ENCODE data around the gene OXER1.

OXER1 gene

GRCh38 chr2:42764096-42764495 lies at the start of gene OXER1:
Gene OXER1 (minus strand): TSS chr2:42764135. CDS start chr2:42764062, 73 bp downstream.
- no peak for DNase-seq (ENCODE audit: low read depth)
- TF ChIP-seq CTCF (IDR thresholded peaks at IDR 0.05; ENCODE audit: insufficient read depth, low read depth, low read length, missing control alignments): no peak
- H3K4me3 ChIP-seq (ENCODE audit: low read length): no peak within 1 kb of the TSS

- H3K4me3 ChIP-seq (ENCODE audit: low read length): no peak overlapping the region
- peak; percentile 77 for TF ChIP-seq CTCF (IDR thresholded peaks at IDR 0.05; ENCODE audit: insufficient read depth, low read depth, low read length, missing control alignments)
- peak; percentile 56 for DNase-seq (ENCODE audit: low read depth)
Observed at GRCh38 chr2:42812899-42813479, 49.1 kb upstream of the OXER1 start.

- TF ChIP-seq CTCF (IDR thresholded peaks at IDR 0.05; ENCODE audit: insufficient read depth, low read depth, low read length, missing control alignments): no peak
- H3K4me3 ChIP-seq (ENCODE audit: low read length): peak overlapping the region; percentile 64
- DNase-seq (ENCODE audit: low read depth): no peak
Observed at GRCh38 chr2:42810971-42811811, 47.3 kb upstream of the OXER1 start.

- peak; percentile 4 for TF ChIP-seq CTCF (IDR thresholded peaks at IDR 0.05; ENCODE audit: insufficient read depth, low read depth, low read length, missing control alignments)
- H3K4me3 ChIP-seq (ENCODE audit: low read length): peak overlapping the region; percentile 64
- peak; percentile 94 for DNase-seq (ENCODE audit: low read depth)
Observed at GRCh38 chr2:42810121-42810970, 46.4 kb upstream of the OXER1 start.

- TF ChIP-seq CTCF (IDR thresholded peaks at IDR 0.05; ENCODE audit: insufficient read depth, low read depth, low read length, missing control alignments): peak; percentile 30
- peak overlapping the region; percentile 43 for H3K4me3 ChIP-seq (ENCODE audit: low read length)
- DNase-seq (ENCODE audit: low read depth): peak; percentile 72
Observed at GRCh38 chr2:42809819-42810120, 45.8 kb upstream of the OXER1 start.

GRCh38 chr2:42809131-42809818 lies 45.3 kb upstream of the OXER1 start:
- TF ChIP-seq CTCF (IDR thresholded peaks at IDR 0.05; ENCODE audit: insufficient read depth, low read depth, low read length, missing control alignments): no peak
- peak overlapping the region; percentile 43 for H3K4me3 ChIP-seq (ENCODE audit: low read length)
- DNase-seq (ENCODE audit: low read depth): no peak

Data from epithelial cell of esophagus (primary cell).